HPDE6-E6E7 (cell line): Measurements from ENCODE around the gene ENTHD1.
"Not testable (repeated sequence)": the region's sequence is repeated elsewhere in the genome, so short reads cannot be mapped to it uniquely, and the experiment has no call there.

Experiments
- DNase-seq: peaks from one replicate; pipeline ENCODE4 v3.0.0; 2011; ENCODE audit warnings: missing footprints; ENCODE audit errors: extremely low spot score

ENTHD1 gene

DNA sequence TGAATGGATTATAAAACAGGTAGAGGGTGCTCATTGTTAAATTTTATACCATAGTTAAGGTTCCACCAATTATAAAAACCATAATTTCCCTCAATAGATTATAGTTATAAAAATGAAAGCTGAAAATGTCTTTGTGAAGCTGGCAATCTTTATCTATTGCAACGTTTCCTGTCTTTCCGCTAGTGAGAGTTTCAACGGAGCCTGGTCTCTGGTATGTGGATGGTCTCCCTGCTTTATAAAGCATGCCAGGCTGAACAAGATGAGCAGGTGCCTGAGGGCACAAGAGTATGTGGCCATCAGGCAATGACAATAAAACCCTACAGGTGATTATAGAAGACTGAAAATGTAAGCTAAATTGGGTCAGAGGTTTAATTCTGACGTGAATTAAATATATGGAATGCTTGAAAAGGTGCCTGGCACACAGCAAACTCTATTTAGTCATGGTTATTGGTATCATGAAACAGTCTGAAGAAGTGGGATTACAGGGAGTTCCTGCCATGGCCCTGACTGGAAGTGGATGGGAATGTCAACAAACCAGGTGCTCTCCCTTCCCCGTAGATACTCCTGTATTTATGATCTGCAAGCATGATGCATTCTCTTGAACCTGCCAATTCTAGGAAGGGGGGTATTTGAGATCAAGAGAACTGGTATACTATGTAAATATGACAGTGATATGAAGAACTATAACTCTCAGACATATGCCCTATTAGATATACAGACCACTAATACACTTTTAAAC lies 115.7 kb downstream of the ENTHD1 start:
- no peak for DNase-seq

DNA sequence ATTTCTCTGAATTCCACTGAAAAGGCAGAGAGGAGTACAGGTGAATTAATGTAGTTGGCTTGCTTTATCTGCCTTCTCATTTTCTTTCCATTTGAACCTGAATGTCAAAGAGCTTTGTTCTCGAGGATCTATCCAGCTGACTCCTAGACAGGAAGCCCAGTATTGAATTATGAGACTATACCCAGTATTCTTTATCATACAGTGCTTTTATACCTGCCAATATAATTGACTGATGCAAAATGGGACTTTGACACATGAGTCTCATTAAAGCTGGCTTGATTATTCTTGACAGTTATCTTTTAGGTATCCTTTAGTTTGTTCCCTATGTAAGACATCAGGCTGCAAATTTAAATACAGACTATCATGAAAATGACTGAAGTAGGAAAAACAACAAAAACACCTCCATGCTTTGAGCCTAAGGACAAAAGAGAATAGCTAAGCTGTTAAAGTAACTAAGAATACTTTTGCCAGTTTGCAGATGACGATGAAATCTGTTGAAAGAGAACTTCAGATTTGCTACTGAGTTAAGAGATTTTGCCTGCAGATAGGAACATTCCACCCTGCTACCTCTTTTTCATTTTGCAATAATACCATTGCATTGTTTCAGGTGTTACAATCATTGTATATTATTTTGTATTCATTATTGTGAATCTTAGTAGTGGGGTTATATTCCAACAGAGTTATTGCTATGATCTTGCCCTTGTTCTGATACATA lies 117.1 kb downstream of the ENTHD1 start:
- no peak for DNase-seq

DNA sequence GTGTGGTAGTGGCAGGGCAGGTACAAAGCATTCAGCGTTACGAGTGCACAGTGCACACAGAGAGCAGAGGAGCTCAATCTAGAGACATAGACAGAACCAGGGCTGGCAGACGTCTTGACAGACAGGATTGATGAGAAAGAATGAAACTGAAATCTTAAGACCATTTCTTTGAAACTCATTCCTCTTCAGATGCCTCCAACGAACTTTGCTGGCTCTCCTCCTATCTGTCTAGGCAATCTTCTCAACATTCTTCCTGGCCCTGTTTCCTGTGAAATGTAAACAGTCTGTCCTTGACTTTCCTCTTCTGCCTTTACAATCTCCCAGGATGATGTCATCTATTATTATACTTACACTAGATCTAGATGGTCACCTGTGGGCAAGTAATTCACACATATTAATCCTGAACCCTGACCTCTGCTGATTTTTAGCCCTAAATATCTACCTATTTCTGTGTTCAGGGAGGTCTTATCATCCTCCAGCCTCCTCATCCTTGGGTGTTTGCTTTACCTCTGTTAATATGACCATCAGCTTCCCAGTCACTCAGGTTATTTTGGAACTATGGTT lies 119.5 kb downstream of the ENTHD1 start:
- DNase-seq = no peak

DNA sequence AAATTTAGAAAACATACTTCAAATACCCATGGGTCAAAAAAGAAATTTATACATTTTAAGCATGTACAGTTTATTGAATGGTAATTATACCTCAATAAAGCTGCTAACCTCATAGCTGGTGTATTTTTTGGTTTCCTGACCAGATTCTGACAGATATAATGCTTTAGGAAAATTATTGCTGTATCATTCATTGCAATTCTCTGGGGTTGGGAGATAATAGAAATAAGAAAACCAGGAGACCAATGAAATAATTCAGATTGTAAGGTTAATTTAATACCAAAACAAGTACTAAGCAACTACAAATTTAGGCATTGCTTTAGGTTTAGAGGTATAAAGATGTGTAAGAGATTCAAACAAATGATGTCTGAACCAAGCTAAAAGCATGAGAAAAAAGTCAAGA lies 120.1 kb downstream of the ENTHD1 start:
- no peak for DNase-seq

DNA sequence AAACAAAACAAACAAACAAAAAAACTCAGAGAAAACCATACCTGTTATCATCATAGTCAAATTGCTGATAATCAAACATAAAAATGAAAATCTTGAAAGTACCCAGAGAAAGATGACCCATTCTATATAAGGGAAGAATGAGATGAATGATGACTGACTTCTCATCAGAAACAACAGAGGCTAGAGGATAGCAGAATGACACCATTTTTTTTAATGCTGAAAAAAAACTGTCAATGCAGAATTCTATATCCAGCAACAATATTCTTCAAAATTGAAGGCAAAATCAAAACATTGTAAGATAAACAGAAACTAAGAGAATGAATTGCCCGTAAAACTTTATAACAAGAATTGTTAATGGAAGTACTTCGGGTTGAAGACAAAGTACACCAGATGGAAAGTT lies 122.1 kb downstream of the ENTHD1 start:
- no peak for DNase-seq

DNA sequence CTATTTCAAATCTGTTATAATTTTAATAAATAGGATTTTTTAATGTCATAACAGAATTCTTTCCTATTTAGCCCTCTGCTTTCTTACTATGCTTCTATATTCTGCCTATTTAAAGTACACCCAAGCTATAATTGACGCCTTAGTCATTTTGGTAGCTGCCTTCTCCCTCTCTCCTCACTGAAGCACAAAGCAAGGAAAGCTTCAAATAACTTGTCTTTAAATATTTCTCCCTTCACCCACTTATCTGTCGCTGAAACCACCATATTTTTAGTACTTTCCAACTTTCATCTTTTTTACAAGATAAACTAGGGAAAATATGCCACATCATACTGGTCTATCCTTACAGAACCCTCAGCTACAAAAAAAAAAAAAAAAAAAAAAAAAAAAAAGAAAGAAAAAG lies 127.9 kb downstream of the ENTHD1 start:
- no peak for DNase-seq

DNA sequence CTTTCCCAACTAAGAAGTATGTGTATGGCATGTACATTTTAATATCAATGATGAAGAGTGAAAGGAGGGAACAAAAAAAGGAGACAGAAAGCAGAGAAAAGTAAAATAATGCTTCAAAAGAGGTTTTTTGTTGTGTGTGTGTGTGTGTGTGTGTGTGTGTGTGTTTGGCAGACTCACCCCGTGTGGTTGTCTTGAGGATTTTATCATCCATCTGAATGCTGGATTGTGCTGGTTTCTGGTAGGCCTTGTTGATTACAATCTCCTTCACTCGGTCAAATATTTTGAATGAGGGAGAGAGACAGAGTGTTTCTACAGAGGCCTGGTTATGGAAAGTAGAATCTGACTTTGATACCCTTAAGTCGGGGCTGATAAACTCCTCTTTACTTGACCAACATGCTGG lies 128.5 kb downstream of the ENTHD1 start:
- no peak for DNase-seq

DNA sequence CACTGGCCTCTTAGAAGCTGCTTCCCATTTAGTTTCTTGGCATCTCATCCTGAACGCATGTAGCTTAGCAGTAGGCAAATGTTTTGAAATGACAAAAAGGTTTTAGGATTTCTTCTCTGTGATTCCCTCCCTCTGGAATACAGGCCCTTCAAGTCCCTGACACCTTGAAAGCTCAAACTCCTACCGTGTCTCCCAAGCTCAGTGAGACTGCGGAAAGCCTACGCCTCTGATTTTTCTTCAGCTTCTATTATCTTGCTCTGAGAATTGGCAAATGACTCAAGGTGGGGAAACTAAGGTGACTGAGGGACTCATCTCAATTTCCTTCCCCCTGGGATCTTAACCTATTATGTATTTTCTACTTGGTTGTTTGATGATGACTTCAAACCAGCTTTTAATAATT lies 130.3 kb downstream of the ENTHD1 start:
- DNase-seq = no peak

DNA sequence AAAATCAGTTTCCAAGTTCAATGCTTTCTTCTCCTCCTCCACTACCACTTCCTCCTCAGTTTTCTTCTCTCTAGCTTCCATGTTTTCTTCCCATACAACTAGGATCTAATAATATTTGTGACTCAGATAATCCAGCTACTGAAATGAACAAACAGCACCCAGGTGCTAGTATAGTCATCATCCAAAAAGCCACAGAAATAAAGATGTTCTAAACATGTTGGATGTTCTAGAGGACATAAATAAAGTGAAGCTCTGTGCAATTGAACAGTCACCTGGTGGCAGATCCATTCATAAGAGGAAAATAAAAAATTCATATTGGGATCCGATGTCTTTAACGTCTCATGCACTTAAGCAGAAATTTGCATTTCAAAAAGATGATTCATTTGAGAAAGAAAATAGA lies 142.8 kb downstream of the ENTHD1 start:
- no peak for DNase-seq

DNA sequence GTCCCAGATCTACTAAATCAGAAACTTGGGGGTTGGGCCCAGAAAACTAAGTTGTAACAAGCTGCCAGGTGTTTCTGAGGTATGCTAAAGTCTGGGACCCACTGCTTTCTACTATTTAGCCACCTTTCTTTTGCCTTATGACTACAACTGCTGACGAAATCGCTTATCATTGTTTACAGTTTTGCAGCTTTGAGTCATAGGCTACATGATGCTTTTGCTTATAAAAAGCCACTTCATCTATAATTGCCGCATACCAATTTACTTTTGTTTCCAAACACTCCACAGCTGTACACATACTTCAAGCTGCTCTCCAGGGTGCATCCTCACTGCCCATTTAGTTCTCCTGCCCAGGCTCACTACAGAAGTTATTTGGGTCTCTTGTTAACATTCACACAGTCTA lies 144.7 kb downstream of the ENTHD1 start:
- DNase-seq = no peak

DNA sequence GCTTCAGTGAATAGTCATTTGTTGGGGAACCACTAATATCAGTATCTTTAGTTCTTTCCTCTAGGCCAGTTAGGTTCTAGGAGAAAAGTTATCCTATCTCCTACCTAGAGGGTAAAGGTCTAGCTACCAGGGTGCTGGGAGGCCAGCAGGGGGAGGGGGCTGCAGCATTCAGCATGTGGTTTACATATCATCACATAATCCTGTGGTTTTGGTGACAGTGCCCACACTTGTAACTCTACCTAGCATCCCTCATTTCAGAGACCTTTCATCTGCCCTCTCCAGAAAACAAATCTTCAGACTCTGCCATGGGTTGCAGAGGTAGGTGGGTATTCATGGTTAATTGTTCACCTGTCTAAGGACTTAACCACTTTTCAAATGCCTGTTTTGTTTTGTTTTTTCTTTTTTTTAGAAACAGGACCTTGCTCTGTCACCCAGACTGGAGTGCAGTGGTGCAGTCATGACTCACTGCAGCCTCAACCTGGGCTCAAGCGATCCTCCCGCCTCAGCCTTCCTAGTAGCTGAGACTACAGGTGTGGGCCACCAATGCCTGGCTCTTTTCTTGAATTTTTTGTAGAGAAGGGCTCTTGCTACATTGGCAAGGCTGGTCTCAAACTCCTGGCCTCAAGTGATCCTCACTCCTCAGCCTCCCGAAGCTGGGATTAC lies 146.8 kb downstream of the ENTHD1 start:
- DNase-seq = no peak

DNA sequence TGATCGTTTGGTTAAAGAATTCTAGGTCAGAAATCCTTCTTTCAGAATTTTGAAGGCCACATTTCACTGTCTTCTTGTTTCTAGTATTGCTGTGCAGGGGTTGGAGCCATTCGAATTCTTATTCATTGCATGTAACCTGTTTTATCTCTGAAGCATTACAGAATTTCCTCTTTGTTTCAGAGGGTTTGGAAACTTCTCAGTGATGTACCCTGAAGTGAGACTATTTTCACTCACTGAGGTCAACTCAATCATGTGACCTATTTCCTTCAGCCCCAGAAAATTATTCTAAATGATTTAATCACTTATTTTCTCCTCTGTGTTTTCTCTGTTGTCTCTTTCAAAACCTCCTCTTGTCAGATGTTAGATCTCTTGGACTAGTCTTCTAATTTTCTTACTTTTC lies 147.8 kb downstream of the ENTHD1 start:
- no peak for DNase-seq

DNA sequence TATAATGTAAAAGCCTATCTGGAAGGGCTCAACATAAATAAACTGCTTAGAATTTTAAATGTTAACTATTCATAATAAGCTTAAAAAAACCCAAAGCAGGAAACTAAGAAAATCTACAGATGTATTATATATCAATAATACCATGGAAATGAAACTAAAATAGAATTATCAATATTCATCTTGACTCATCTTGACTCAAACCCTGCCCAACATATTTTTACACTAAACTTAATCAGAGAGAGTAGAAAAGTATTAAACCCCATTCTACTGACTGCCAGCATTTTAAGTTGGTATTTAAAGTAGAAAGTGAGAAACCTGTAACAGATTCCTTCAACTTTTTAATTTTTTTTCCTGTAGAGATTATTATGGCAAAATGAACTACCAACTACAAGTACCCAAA lies 149.2 kb downstream of the ENTHD1 start:
- no peak for DNase-seq

DNA sequence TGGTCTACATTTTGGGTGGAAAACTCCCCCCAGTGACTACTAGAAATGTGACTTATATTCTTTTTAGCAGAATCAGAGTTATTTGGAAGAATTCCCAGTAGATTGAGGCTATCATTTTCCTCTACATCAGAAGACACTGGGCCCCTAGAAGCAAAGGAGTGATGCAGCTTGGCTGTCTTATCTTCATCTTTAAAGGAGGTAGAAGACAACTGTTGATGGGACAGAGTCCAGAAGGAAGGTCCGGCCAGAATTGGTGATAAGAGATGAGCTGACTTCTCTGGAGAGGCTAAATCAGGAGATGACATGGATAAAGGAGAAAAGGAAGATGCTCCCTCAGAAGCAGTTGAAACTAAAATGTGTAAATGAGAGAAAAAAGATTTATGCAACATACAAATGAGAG lies 149.6 kb downstream of the ENTHD1 start:
- no peak for DNase-seq

DNA sequence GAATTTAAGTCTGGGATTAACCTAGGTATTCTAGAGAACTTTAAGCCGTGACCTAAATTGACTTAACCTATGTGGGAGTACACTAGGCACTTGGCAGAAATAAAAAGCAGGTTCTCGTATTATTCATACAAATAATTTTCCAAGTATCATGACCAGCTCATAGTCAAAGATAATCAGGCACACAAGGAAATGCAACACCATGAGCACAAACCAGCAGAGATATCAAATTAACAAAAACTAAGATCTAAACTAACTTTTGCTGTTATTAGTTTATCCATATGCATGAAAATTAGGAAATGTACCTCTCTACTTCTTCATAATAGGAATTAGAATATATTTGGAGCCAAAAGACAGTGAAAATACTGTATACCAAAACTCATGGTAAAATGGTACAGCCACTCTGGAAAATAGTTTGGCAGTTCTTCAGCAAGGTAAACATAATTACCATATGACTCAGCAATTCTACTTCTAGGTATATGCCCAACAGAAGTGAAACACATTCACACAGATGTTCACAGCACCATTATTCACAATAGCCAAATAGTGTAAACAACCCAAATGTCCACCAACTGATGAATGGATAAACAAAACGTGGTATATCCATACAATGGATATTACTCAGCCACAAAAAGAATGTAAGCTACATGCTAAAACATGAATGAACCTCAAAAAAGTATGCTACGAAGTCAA lies 154.1 kb downstream of the ENTHD1 start:
- DNase-seq = no peak

DNA sequence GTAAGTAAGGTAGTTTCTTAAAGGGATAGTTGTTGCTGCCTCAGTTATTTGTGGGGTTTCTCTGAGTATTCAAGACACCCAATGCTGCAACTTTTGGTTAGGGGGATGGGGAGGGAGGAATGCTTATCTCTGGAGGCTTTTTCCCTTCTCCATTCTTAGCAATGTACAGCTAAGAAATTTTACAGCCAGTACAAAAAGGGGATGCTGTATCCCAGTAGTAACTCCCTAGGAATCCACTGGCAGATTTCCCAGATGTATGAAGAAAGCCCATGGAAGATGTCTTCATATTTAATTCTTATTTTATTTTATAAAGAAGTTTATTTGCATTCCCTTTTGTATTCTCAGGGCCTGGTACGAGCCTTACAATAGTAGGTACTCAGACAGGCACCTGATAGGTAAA lies 154.8 kb downstream of the ENTHD1 start:
- DNase-seq = no peak

DNA sequence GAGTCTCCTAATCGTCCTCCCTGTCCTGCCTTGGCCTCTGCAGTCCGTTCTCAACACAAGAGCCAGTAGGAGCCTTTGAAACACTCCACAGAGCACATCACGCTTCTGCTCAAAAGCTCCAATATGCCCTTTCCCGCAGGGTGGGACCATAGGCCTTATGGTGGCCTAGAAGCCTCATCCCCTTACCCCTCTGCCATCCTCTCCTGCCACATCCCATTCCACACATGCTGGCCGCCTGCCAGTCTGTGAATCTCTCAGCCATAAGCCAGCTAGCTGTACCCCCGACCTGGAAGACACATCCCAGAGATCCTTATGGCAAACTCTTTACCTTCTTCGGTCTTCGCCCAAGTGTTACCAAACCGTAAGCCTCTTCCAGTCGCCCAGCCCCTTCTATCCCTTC lies 157.8 kb downstream of the ENTHD1 start:
- DNase-seq = no peak

DNA sequence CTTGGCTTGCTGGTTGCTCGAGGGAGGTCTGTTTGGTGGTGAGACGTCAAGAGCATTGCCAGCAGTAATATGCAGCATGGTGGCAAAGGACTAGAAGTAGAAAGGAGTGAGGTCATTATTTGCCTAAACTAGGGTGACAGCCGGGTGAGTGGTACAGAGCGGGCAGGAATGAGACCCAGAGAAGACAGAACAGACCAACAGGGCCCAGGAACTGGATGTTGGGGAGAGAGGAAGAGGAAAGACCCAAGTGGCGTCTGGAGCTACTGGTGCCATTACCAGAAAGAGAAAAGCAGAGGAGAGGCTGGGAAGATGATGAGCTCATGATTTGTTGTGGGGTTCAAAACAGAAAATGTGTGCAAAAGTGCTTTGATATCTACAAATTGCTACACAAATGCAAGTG lies 158.7 kb downstream of the ENTHD1 start:
- DNase-seq = no peak

DNA sequence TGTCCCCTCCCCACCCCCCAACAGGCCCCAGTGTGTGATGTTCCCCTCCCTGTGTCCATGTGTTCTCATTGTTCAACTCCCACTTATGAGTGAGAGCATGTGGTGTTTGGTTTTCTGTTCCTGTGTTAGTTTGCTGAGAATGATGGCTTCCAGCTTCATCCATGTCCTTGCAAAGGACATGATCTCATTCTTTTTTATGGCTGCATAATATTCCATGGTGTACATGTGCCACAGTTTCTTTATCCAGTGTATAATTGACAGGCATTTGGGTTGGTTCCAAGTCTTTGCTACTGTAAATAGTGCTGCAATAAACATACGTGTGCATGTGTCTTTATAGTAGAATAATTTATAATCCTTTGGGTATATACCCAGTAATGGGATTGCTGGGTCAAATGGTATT lies 159.5 kb downstream of the ENTHD1 start:
- DNase-seq = not testable (repeated sequence)

DNA sequence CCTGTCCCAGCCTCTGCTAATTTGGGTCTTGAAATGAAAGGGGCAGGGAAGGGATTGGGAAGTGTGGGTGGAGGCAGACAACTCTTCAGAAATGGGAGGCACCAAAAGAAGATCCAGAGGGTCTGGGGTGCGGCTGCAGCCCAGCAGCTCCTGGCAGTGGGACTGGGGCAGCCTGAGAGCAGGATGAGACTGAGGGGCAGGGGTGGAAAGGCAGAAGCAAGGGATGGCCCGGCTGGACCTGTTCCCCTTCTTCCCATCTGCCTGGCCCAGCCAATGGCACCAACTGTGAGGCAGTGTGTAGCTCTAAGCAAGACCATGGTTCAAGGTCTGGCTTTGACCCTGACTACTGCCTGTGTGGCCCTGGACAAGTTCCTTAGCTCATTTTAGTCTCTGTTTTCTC lies 160.4 kb downstream of the ENTHD1 start:
- DNase-seq = no peak

DNA sequence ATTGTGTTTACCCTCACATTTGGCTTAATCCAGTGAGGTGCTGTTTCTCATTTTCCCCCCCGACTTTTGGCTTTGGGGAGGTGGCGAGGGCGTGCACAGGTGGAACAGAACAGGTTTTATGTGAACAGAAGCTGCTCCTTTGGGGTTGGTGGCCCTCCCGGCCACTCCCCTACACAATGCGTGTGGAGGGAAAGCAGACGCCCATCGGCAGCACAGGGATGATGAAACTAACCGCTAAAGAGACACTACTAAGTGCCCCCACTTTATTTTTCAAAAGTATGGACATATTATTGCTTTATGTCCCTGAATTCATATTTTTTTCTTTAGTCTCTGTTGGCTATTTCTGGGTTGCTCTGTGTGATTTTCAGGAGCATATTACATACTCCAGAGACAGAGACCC lies 160.9 kb downstream of the ENTHD1 start:
- no peak for DNase-seq

DNA sequence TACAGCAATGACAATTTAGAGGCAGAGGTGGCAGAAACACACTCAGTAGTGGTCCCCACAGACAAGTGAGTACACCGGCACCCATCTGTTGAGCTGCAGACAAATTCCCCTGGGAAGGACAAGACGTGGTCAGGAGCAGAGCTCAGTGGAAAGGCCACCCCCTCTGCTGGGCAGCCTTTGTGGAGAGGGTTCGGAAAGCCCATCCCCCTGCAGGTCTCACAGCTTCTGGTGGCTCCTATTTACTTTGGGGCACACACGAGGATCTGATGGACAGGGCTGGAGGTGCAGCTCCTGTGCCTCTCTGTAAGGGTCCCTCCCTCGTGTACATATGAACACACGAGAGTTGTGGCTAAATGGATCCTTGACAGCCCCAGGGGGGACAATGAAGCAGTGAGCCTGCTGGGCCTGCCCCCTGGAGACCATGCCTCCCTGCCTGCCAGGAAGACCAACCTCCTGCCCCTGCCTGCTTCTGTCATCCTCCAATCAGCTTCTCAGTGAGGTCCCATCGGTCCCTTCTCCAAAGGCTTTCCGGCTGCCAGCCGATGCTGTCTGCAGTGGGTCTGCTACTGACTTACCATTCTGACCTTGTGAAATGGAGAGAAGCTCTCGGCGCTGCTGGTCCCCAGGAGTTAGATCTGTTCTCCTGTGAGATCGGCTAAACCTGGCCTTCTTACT lies 161.5 kb downstream of the ENTHD1 start:
- no peak for DNase-seq
